DND-41 (cell line): ENCODE results near the gene HNRNPU.
A peak's percentile ranks its signal among the peaks of the same experiment; 100 is the strongest.

Source experiments
- ATAC-seq: fragments of 200-7000 bp; cut with Tn5 transposase; 3 replicates; pipeline ENCODE4 v1.9.1; 2021; ENCODE audit warnings: low read depth; ENCODE audit not compliant: insufficient read depth
- DNase-seq: peaks from one replicate; pipeline ENCODE4 v3.0.0-alpha.2; 2020
- H2AFZ ChIP-seq: 2 replicates; pipeline ENCODE4 v1.6.0; 2012; ENCODE audit warnings: low read depth, low read length
- H3K27ac ChIP-seq: 2 replicates; pipeline ENCODE4 v1.5.1; 2012; ENCODE audit warnings: low read length, inconsistent platforms
- H3K27me3 ChIP-seq: fragments of 200-600 bp; sonication (generic); 2 replicates; pipeline ENCODE4 v1.6.0; 2012; ENCODE audit warnings: low read length, mild to moderate bottlenecking, inconsistent platforms; ENCODE audit not compliant: insufficient read depth, poor library complexity
- H3K36me3 ChIP-seq: 2 replicates; pipeline ENCODE4 v1.5.1; 2012; ENCODE audit warnings: low read length, inconsistent platforms; ENCODE audit not compliant: insufficient read depth
- H3K4me1 ChIP-seq: 2 replicates; pipeline ENCODE4 v1.5.1; 2012; ENCODE audit warnings: mild to moderate bottlenecking, low read length; ENCODE audit not compliant: insufficient read depth
- H3K4me2 ChIP-seq: 2 replicates; pipeline ENCODE4 v1.6.0; 2012; ENCODE audit warnings: mild to moderate bottlenecking, moderate library complexity, low read length, inconsistent platforms; ENCODE audit not compliant: insufficient read depth
- H3K4me3 ChIP-seq, 2 experiments: fragments of 200-600 bp in 1 of 2; shearing (Covaris generic) in 1 of 2; 2 replicates each; pipeline ENCODE4 v1.5.1; 2012 to 2016; ENCODE audit warnings: inconsistent platforms in 2 of 2, low read length in 2 of 2, mild to moderate bottlenecking in 2 of 2, low read depth in 1 of 2, moderate library complexity in 1 of 2
- H3K79me2 ChIP-seq: 2 replicates; pipeline ENCODE4 v1.6.0; 2012; ENCODE audit warnings: low read length, inconsistent platforms; ENCODE audit not compliant: insufficient read depth
- H3K9ac ChIP-seq: 2 replicates; pipeline ENCODE4 v1.6.0; 2012; ENCODE audit warnings: low read depth, mild to moderate bottlenecking, inconsistent platforms, low read length, moderate library complexity
- H3K9me3 ChIP-seq: 2 replicates; pipeline ENCODE4 v1.5.1; 2012; ENCODE audit warnings: low read length, moderate library complexity, mild to moderate bottlenecking, inconsistent platforms; ENCODE audit not compliant: insufficient read depth, severe bottlenecking
- H4K20me1 ChIP-seq: 2 replicates; pipeline ENCODE4 v1.6.0; 2012; ENCODE audit warnings: low read length; ENCODE audit not compliant: insufficient read depth
- CTCF ChIP-seq: IDR thresholded peaks from 2 replicates; pipeline ENCODE4 v1.5.1; 2012; ENCODE audit warnings: borderline replicate concordance, low read length, moderate library complexity, mild to moderate bottlenecking; ENCODE audit not compliant: poor library complexity, severe bottlenecking; ENCODE audit errors: extremely low read depth
- EZH2 ChIP-seq: IDR thresholded peaks from 3 replicates; pipeline ENCODE4 v1.6.1; 2012; ENCODE audit warnings: borderline replicate concordance, low read depth, mild to moderate bottlenecking, moderate library complexity, low read length, inconsistent platforms; ENCODE audit not compliant: severe bottlenecking

The HNRNPU gene

DNA sequence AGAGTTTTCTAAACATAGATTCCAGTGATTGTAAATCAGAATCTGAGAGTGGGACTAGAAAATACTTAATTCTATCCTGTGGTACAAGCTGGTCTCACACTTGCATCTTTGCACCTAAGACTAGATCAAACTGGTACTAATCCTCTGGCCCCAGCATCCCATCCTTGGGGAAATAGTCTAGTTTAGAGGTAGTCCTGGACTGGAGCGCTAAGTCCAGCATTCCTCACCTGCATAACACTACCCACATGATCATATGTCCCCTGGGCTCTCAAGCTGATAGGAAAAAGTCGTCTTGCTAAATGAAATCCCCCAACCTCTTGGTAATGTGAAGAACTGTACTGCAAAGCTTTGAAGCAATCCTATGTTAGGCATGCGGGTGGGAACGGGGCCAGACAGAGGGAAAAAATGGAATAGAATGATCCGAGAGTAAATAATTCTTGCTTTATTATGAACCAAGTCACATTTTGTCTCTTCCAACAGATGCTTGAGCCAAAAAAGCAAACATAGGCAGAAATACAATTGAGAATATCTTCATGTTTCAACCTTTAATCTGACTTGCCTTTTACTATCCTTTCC, 24.0 kb downstream of the HNRNPU start:
- H3K9me3 ChIP-seq, result no peaks in the 10 kb centered on the region
- peak overlapping the region; percentile 75 for H3K4me2 ChIP-seq
- no peak for ATAC-seq
- H2AFZ ChIP-seq, result no peak overlapping the region
- H3K9ac ChIP-seq, result no peak overlapping the region
- no peak overlapping the region for H3K4me3 ChIP-seq
- no peak overlapping the region for H3K27ac ChIP-seq
- H4K20me1 ChIP-seq, result peaks cover 21% of the 10 kb centered on the region; the same call in 1 of the 2 replicates
- no peak for DNase-seq
- peaks cover 63% of the 10 kb centered on the region for H3K36me3 ChIP-seq
- TF ChIP-seq CTCF, result no peak
- no peak for TF ChIP-seq EZH2
- peaks cover 78% of the 10 kb centered on the region for H3K4me1 ChIP-seq
- H3K79me2 ChIP-seq, result peaks cover 96% of the 10 kb centered on the region
- no peaks in the 10 kb centered on the region for H3K27me3 ChIP-seq

DNA sequence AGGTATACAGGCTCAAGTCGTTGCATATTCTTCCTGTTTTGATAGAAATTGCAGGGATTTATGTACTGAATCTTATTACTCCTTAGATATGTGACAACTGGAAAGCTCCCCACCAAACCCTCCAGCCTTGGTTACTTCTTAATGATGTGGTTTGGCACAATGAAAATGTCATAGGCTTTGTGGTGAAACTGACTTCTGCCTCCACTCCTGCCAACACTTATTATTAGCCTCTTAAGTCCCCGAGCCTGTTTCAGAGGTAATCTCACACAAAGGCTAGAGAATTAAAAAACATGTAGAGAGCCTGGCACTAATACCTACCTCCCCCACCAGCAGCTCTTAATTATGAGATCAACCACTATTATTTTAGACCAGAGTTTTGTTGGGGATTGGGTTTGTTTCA, 24.7 kb downstream of the HNRNPU start:
- TF ChIP-seq EZH2 (no peak), CTCF (no peak)
- DNase-seq (no peak), ATAC-seq (no peak)
- H3K4me1 ChIP-seq, result peaks cover 74% of the 10 kb centered on the region
- no peaks in the 10 kb centered on the region for H3K27me3 ChIP-seq
- no peak overlapping the region for H3K4me3 ChIP-seq
- peaks cover 90% of the 10 kb centered on the region for H3K79me2 ChIP-seq
- no peak overlapping the region for H2AFZ ChIP-seq
- H3K9ac ChIP-seq, result no peak overlapping the region
- peaks cover 57% of the 10 kb centered on the region for H3K36me3 ChIP-seq
- no peak overlapping the region for H3K27ac ChIP-seq
- H4K20me1 ChIP-seq, result peaks cover 21% of the 10 kb centered on the region; the same call in 1 of the 2 replicates
- H3K4me2 ChIP-seq, result peak overlapping the region; percentile 75; the same call in 1 of the 2 replicates
- no peaks in the 10 kb centered on the region for H3K9me3 ChIP-seq

DNA sequence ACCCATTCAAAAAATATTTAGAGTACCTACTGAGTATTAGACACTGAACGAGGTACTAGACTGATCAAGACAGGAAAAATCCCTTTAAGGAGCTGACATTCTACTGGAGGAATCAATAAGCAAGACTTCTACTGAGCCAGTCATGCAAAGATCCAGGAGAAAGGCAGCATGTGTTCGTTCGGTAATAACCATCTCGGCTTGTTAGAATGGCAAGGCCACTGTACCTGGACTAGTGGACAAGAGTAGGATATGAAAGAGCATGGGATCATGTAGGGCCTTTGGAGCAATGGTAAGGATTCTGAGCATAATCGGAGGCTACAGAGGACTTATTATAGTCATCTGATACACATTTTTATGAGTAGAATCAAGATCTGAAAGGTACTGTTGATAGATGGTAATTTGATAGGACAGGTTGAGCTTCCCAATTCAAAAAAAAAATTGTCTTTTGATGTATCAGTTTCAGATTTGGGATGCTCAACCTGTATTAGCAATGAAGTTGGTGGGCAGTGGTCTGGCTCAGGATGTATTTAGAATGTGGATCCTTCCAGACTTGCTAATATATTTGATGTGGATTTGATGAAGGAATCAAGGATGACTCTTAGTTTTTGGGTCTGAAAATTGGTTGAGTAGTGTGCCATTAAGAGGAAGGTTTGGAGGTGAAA, 26.6 kb downstream of the HNRNPU start:
- no peaks in the 10 kb centered on the region for H3K9me3 ChIP-seq
- H4K20me1 ChIP-seq, result peaks cover 17% of the 10 kb centered on the region; the same call in 1 of the 2 replicates
- H2AFZ ChIP-seq, result no peak overlapping the region
- peak overlapping the region; percentile 74 for H3K9ac ChIP-seq
- ATAC-seq (no peak), DNase-seq (no peak)
- H3K4me2 ChIP-seq, result peak overlapping the region; percentile 75
- peak overlapping the region; percentile 100 for H3K27ac ChIP-seq
- H3K36me3 ChIP-seq, result peaks cover 37% of the 10 kb centered on the region
- no peaks in the 10 kb centered on the region for H3K27me3 ChIP-seq
- H3K4me1 ChIP-seq, result peaks cover 78% of the 10 kb centered on the region
- H3K4me3 ChIP-seq, result peak overlapping the region in 1 of 2 experiments; percentile 64; a peak in 3 of 4 replicates
- peaks cover 72% of the 10 kb centered on the region for H3K79me2 ChIP-seq
- TF ChIP-seq CTCF, result no peak
- no peak for TF ChIP-seq EZH2
